ENCODE results near the gene ELOVL7. TPM values are rescaled to one million over a fixed set of nuclear protein-coding genes. Genes with fewer than 3 reads are reported as not detected.

The ELOVL7 gene
- polyA plus RNA-seq, 1 of the 3 experiments (the other 2 are of a cell fraction), result 0.07 TPM

- H4K20me1 ChIP-seq (ENCODE audit: insufficient read depth), result no peaks in the 10 kb centered on the region
- no peak for DNase-seq
- H3K4me1 ChIP-seq (ENCODE audit: control insufficient read depth in 1 of 2, insufficient read depth in 2 of 2, low read depth in 1 of 2, low read length in 1 of 2), result peaks cover 0 to 3% of the 10 kb centered on the region in 2 experiments; a peak in 2 of 4 replicates
- H3K4me3 ChIP-seq (ENCODE audit: low read depth in 2 of 2, low read length in 1 of 2), result no peak overlapping the region
- no peaks in the 10 kb centered on the region for H3K9me3 ChIP-seq
- 86% methylated on average over 2 of the region's 2 CpGs for WGBS (ENCODE audit: low lambda C conversion rate)
- no peaks in the 10 kb centered on the region for H3K9me2 ChIP-seq
- H3K36me3 ChIP-seq (replicated peaks in 1 of 2; ENCODE audit: control insufficient read depth in 1 of 2, insufficient read depth in 2 of 2, low read length in 1 of 2), result no peaks in the 10 kb centered on the region
- POLR2A ChIA-PET, result no interaction called here
- CTCF ChIA-PET, result no interaction called here
- H3K27me3 ChIP-seq (ENCODE audit: insufficient read depth), result no peaks in the 10 kb centered on the region; the same call in 1 of the 2 replicates
- H3K9ac ChIP-seq, result no peak overlapping the region
- no peak for TF ChIP-seq POLR2AphosphoS5 (IDR thresholded peaks at IDR 0.05; ENCODE audit: low read depth, low read length)
- no peak for TF ChIP-seq FOXM1 (IDR thresholded peaks at IDR 0.05; ENCODE audit: low read depth)
- no peak for TF ChIP-seq SMC3 (IDR thresholded peaks at IDR 0.05; ENCODE audit: low read depth, low read length)
- no peak for TF ChIP-seq GABPA (IDR thresholded peaks at IDR 0.05; ENCODE audit: low read depth)
- no peak for TF ChIP-seq RAD21 (IDR thresholded peaks at IDR 0.05; ENCODE audit: low read length)
- TF ChIP-seq ELF1 (IDR thresholded peaks at IDR 0.05), result no peak
- no peak for TF ChIP-seq NFIC (IDR thresholded peaks at IDR 0.05; ENCODE audit: borderline replicate concordance)
- TF ChIP-seq, protein P1, sequence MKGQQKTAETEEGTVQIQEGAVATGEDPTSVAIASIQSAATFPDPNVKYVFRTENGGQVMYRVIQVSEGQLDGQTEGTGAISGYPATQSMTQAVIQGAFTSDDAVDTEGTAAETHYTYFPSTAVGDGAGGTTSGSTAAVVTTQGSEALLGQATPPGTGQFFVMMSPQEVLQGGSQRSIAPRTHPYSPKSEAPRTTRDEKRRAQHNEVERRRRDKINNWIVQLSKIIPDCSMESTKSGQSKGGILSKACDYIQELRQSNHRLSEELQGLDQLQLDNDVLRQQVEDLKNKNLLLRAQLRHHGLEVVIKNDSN (IDR thresholded peaks at IDR 0.05; ENCODE audit: borderline replicate concordance, low read depth), result no peak
- TF ChIP-seq SIN3A (IDR thresholded peaks at IDR 0.05; ENCODE audit: borderline replicate concordance, low read depth, low read length), result no peak
- TF ChIP-seq YY1 (IDR thresholded peaks at IDR 0.05; ENCODE audit: low read depth), result no peak
- TF ChIP-seq, protein P2, sequence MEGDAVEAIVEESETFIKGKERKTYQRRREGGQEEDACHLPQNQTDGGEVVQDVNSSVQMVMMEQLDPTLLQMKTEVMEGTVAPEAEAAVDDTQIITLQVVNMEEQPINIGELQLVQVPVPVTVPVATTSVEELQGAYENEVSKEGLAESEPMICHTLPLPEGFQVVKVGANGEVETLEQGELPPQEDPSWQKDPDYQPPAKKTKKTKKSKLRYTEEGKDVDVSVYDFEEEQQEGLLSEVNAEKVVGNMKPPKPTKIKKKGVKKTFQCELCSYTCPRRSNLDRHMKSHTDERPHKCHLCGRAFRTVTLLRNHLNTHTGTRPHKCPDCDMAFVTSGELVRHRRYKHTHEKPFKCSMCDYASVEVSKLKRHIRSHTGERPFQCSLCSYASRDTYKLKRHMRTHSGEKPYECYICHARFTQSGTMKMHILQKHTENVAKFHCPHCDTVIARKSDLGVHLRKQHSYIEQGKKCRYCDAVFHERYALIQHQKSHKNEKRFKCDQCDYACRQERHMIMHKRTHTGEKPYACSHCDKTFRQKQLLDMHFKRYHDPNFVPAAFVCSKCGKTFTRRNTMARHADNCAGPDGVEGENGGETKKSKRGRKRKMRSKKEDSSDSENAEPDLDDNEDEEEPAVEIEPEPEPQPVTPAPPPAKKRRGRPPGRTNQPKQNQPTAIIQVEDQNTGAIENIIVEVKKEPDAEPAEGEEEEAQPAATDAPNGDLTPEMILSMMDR (IDR thresholded peaks at IDR 0.05), result no peak
- TF ChIP-seq RCOR1 (IDR thresholded peaks at IDR 0.05; ENCODE audit: low read length), result no peak
- TF ChIP-seq, protein P3, sequence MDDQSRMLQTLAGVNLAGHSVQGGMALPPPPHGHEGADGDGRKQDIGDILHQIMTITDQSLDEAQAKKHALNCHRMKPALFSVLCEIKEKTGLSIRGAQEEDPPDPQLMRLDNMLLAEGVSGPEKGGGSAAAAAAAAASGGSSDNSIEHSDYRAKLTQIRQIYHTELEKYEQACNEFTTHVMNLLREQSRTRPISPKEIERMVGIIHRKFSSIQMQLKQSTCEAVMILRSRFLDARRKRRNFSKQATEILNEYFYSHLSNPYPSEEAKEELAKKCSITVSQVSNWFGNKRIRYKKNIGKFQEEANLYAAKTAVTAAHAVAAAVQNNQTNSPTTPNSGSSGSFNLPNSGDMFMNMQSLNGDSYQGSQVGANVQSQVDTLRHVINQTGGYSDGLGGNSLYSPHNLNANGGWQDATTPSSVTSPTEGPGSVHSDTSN (IDR thresholded peaks at IDR 0.05), result no peak
- TF ChIP-seq, protein P4, sequence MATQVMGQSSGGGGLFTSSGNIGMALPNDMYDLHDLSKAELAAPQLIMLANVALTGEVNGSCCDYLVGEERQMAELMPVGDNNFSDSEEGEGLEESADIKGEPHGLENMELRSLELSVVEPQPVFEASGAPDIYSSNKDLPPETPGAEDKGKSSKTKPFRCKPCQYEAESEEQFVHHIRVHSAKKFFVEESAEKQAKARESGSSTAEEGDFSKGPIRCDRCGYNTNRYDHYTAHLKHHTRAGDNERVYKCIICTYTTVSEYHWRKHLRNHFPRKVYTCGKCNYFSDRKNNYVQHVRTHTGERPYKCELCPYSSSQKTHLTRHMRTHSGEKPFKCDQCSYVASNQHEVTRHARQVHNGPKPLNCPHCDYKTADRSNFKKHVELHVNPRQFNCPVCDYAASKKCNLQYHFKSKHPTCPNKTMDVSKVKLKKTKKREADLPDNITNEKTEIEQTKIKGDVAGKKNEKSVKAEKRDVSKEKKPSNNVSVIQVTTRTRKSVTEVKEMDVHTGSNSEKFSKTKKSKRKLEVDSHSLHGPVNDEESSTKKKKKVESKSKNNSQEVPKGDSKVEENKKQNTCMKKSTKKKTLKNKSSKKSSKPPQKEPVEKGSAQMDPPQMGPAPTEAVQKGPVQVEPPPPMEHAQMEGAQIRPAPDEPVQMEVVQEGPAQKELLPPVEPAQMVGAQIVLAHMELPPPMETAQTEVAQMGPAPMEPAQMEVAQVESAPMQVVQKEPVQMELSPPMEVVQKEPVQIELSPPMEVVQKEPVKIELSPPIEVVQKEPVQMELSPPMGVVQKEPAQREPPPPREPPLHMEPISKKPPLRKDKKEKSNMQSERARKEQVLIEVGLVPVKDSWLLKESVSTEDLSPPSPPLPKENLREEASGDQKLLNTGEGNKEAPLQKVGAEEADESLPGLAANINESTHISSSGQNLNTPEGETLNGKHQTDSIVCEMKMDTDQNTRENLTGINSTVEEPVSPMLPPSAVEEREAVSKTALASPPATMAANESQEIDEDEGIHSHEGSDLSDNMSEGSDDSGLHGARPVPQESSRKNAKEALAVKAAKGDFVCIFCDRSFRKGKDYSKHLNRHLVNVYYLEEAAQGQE (IDR thresholded peaks at IDR 0.05; ENCODE audit: low read depth, low read length), result no peak
- no peak for TF ChIP-seq NRF1 (IDR thresholded peaks at IDR 0.05; ENCODE audit: low read depth, low read length)
- no peak for TF ChIP-seq FOXJ3 (CRISPR knock-in tag; IDR thresholded peaks at IDR 0.05)
- TF ChIP-seq CHD2 (IDR thresholded peaks at IDR 0.05; ENCODE audit: low read length, partially characterized antibody), result no peak
- H3K27ac ChIP-seq (ENCODE audit: low read depth in 2 of 2, low read length in 1 of 2), result no peak overlapping the region
- H3K4me2 ChIP-seq, result no peak overlapping the region
- peaks cover 1% of the 10 kb centered on the region; the same call in 1 of the 2 replicates for H3K79me2 ChIP-seq (ENCODE audit: insufficient read depth)
- no peak overlapping the region for H2AFZ ChIP-seq (ENCODE audit: low read depth)
- peaks cover 9% of the 10 kb centered on the region for H3F3A ChIP-seq (replicated peaks; ENCODE audit: insufficient read depth)
These were observed 140.1 kb downstream of the ELOVL7 start for GRCh38 chr5:60703944-60704343.

Other genes starting within 250 kb of the ELOVL7 start
- 4.2 and 4.7 TPM in 2 replicates for gene DEPDC1B, start 144.1 kb downstream of the ELOVL7 start, polyA plus RNA-seq (2012; rRNA removed)
- 11.6 and 19.8 TPM in 2 replicates for gene ERCC8, start 100.8 kb upstream of the ELOVL7 start, polyA plus RNA-seq (2012; rRNA removed)
- gene NDUFAF2, start 100.9 kb upstream of the ELOVL7 start, polyA plus RNA-seq (2012; rRNA removed), result 25.9 and 33.4 TPM in 2 replicates